D341Med (cell line): ENCODE measurements around the gene CACNA2D3.

Experiments used
- DNase-seq: peaks from one replicate; pipeline ENCODE4 v3.0.0; 2012; ENCODE audit warnings: low spot score

Gene CACNA2D3

DNA sequence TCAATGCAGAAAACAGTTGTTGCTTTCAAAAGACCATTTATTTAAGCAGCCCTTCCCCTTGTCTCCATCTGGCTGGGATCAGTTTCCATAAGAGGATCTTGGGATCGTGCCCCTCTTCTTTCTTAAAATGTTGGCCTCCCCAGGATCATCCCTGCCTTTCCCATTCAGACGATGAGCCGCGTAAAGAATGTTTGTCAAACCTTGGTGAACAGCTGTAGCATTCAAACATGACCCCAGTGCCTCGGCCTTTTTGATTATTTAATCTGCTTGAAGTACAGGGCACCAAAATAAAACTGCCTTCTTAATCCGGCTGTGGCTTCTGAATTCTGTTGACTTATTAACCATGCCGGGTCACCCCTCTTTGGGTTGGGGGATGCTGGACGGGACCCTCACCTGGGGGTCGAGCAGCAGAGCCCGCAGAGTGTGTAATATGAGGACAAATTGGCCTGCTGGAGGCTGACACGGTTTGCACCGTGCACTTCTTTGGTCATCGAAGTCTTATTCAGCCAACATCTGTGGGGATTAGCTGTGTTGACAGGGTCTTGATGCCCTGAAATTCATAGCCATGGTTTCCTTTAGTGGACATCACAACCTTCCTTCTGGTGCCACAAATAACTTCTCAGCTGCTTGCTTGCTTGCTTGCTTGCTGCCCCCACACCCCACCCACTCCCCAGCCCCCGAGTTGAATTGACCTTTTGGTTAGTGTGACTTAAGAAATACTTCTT is 805.9 kb downstream of the CACNA2D3 start, which contains the start of gene LRTM1:
Gene LRTM1 (minus strand): TSS at position 14 of the 725 bp plus-strand sequence. CDS start 148 bp downstream, outside the sequence.
- DNase-seq: no peak

- no peak for DNase-seq
Observed at GRCh38 chr3:54931182-54931581, 808.8 kb downstream of the CACNA2D3 start.

DNA sequence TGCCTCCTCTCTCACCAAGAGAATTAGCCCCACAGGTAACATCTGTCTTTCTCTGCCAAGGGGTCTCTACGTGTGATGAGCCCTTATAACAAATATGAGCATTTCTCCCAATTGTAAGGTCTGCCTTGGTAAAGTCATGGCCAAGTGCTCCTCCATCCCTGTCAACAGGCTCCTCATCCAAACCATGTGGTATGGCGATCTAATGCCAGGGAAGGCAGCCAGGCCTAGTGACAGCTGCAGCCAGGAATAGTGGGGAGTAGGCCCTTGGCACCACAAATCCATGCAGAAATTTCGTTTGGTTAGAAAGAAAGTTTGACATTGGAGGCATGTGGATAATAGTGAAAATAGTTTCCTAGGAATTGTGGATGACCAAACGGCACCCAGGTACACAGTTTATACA is 810.3 kb downstream of the CACNA2D3 start:
- no peak for DNase-seq

DNA sequence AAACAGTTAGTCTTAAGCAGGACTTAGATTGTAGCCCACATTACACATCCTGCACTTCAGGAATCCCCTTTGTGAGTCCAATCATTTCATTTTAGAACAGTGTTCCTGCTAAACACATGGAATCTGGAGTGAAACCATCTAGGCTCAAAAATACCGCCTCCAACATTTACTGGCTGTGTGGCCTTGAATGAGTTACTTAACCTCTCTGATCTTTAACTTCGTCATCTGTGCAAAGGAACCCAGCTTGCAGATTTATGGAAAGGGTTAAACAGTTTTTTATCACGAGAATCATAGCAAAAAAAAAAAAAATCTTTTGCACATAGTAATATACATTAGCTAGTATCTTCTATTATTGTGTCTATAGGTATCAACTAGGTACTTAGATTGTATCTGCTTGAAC is 813.5 kb downstream of the CACNA2D3 start:
- no peak for DNase-seq

DNA sequence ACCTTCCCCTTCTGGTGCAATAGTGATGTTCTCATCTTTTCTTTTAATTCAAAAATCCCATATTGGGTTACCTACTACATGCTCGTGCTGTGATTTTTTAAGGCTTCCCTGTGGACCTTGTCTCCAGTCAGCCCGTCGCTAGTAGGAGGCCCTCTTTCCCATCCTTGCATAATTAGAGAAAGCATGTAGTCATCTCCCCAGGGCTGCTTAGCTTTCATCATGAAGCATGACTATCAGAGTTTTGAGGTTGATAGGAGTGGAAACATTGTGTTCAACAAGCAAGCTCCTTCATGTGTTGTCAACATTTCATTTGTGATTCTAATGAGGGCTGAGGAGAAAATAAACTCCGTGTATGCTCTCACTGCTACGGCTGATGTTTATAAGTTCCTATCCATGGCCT is 814.2 kb downstream of the CACNA2D3 start:
- no peak for DNase-seq

- DNase-seq: no peak
Observed at GRCh38 chr3:54939557-54940300, 817.4 kb downstream of the CACNA2D3 start.

GRCh38 chr3:54940971-54941370 is 818.6 kb downstream of the CACNA2D3 start:
- no peak for DNase-seq

DNA sequence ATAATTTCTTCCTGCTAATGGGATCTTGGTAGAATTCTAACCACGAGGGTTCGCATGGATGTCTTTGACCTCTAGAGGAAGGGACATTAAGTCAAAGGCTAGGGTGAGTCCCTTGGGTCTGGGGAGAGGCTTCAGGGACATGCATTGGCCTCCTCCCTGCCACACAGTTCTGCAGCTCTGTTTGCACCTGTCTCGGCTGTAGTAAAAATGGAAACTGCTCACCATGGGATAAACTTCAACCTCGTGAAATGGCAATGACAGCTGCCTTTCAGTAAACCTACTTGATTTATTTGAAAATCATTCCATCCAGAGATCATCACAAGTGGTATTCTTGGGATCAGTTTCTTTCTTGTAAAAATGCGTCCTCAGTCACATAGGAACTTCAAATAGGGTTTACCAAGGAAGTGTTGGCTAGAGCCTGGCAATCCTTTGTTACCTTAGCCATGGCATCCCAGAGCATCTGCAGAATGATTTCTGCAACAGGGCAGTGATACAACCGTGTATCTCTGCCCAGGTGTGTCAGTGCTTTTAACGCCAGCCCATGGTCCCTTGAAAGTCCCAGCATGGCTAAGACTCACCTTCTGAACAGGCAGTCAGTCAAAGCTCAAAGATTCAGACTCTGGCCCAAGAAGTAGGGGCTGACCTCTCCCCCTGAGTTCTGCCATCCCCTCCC is 819.5 kb downstream of the CACNA2D3 start:
- DNase-seq: no peak

- DNase-seq: no peak
Observed at GRCh38 chr3:54949491-54950044, 827.2 kb downstream of the CACNA2D3 start.

DNA sequence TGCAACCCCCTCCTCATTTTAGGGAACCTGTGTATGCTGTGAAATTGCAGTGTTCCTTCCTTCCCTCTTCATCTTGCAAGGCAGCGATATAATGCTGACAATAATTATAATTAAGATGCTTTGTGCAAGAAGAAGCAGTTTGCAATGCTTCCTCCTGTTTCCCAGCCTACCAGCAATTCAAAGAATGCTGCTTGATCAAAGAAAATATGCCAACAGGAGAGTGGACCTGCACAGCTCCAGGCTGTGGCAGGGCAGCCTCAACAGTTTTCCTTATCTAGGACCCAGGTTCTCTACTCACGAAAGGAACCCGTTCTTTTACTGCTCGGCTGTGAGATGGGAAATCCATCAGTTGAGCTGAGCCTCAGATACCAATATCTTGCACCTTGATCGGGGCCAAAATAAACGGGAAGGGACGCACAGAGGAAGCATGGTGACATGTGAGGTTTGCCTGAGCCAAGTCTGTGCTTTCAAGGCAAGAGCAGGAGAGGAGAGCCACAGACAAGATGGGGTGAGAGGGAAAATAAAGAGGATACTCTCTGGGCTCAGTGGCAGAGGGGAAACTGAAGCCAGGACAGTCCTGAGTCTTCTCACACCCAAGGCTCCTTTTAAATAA is 828.1 kb downstream of the CACNA2D3 start:
- no peak for DNase-seq

GRCh38 chr3:54951405-54951804 is 829.1 kb downstream of the CACNA2D3 start:
- DNase-seq: peak; percentile 52

DNA sequence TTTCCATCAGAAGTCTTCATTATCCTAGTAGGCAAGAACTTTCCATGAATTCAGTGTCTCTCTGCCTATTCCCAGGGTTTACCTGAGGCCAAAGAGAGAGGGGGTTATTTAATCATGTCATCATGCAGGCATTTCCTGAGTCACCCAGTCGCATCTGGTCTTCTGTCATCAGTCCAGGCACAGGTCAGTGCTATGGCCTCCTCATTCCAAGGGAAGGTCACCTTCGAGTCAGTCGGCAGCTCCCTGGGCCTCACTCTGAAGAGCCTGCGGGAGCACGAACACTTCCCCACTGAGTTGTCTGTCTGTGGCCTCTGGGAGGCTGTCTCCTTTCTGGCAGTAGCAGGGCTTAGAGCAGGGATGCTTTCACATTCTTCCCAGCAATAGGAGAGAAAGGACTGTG is 831.7 kb downstream of the CACNA2D3 start:
- no peak for DNase-seq

- no peak for DNase-seq
Observed at GRCh38 chr3:54954521-54954920, 832.2 kb downstream of the CACNA2D3 start.

GRCh38 chr3:54955496-54955895 is 833.1 kb downstream of the CACNA2D3 start:
- DNase-seq: no peak

DNA sequence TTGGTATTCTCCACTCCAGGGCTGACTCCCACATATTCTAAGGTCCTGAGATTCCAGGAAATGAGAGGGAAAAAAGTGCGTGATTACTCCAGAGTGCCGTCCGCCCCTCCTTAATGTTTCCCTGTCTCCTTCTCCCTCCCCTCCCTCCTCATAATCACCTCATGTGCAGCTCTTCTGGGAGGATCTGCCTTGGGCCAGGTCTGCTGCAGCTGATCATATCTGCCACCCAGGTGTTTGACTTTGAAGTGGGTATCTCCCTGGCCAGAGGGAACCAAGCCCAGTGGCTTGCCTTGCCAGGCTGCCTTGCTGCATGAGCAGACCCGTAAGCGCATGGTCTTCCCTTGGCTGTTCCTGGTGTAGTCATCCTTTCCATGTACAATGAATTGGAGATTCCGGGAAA is 833.6 kb downstream of the CACNA2D3 start:
- DNase-seq: no peak

GRCh38 chr3:54957711-54958110 is 835.4 kb downstream of the CACNA2D3 start:
- DNase-seq: no peak

- no peak for DNase-seq
Observed at GRCh38 chr3:54960082-54960481, 837.7 kb downstream of the CACNA2D3 start.

DNA sequence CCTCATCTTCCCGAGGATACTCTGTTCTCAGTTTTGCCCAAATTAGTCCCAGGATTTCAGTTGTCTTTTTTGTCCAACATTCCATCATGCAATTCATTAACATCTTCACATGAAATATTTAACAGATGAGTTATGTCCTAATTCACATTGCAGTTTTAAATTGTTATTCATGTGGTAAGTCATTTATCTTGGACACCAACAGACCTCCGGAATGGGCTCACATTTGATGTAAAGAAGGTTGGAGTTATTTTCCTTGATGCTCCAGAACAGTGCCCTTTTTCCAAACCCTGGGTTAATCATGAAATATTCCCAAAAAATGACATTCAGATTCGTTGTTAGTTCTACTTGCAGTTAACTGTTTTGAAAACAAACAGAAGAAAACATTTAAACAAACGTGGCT is 838.3 kb downstream of the CACNA2D3 start:
- DNase-seq: no peak

- no peak for DNase-seq
Observed at GRCh38 chr3:54962200-54962599, 839.8 kb downstream of the CACNA2D3 start.

DNA sequence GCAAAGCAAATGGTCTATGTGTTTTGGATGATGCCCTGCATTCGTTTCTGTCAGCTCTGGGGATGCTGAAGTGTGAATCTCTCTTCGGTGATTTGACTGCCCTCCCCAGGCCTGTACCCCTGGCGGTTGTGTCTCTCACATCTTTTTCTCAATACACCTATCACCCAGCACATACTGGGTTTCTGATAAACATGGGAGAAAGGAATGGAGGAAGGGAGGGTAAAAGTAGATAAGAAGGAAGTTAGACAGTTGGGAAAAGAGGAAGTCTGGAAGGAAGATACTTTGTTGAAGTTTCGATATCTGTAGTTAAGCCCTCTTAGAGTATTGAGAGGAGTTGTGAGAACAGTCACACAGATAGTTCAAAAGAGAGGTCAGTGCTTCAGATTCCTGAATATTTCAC is 841.3 kb downstream of the CACNA2D3 start:
- no peak for DNase-seq

- no peak for DNase-seq
Observed at GRCh38 chr3:54964081-54964480, 841.7 kb downstream of the CACNA2D3 start.

DNA sequence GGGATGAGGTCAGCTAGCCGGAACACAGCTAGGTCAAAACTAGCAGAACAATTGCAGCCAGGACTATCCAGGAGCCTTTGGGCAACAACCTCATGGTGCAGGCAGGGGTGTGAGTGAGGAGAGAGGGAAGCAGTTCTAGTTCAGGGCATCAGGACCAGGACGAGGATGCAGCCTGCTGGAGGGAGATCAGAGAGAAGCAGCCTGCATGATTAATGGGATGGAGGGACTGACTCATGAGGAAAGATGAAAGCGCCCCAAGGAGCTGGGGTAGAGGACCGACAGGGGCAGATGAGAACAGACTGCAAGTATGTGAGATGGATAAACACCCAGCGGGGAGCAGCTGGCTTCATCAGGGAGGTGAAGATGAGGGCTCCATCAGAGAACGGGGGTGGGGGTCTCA is 843.4 kb downstream of the CACNA2D3 start:
- DNase-seq: no peak
